HCT116 (cell line): ENCODE results near the gene CAPN9. TPM values are rescaled to one million over a fixed set of nuclear protein-coding genes. Genes with fewer than 3 reads are reported as not detected.

Experiments used
- ATAC-seq: fragments of 200-7000 bp; cut with Tn5 transposase; 2 replicates; pipeline ENCODE4 v1.9.1; 2020; ENCODE audit warnings: mild to moderate bottlenecking, moderate library complexity
- BruUV-seq: library from RNA; stranded (reverse); fragments of 400-500 nt; replicated peaks from 2 replicates; lab custom pipeline; 2021; lab: Mats Ljungman, UMichigan
- CTCF ChIA-PET: fragments of 300-600 bp; sonication (Branson Sonifier 250); formaldehyde crosslinking; loops from one replicate; lab custom pipeline; 2021; ENCODE audit warnings: antibody characterized with exemption; lab: Charles Lee
- POLR2A ChIA-PET: fragments of 300-600, 350-600 bp; sonication (Branson Sonifier 250); formaldehyde crosslinking; loops from one replicate; lab custom pipeline; 2021; ENCODE audit warnings: antibody characterized with exemption; lab: Charles Lee
- RAD21 ChIA-PET, 2 experiments: fragments of 300-600 bp; sonication (Branson Sonifier 250); formaldehyde crosslinking; loops; one replicate each; lab custom pipeline; 2023; ENCODE audit warnings: low total read pairs in 2 of 2; ENCODE audit not compliant: uncharacterized antibody in 2 of 2, unreplicated experiment in 2 of 2, low non-redundant PET in 1 of 2; lab: Charles Lee
- DNase-seq: peaks from one replicate; pipeline ENCODE4 v3.0.0-alpha.2; 2010; ENCODE audit warnings: low read depth, low spot score
- H2AFZ ChIP-seq: fragments of 200-600 bp; shearing (Covaris generic), sonication (generic); 2 replicates; pipeline ENCODE4 v1.6.1; 2017; ENCODE audit warnings: low read depth, mixed run types, mixed read lengths, antibody characterized with exemption, low read length; ENCODE audit not compliant: poor library complexity, severe bottlenecking
- H3K27ac ChIP-seq: 2 replicates; pipeline ENCODE4 v1.5.1; 2012; ENCODE audit warnings: low read depth, low read length
- H3K27me3 ChIP-seq: fragments of 200-600 bp; sonication (generic); 2 replicates; pipeline ENCODE4 v1.6.1; 2016; ENCODE audit warnings: mixed run types, low read length, mixed read lengths; ENCODE audit not compliant: insufficient read depth
- H3K36me3 ChIP-seq, 2 experiments: fragments of 200-500 bp in 1 of 2; fragments of 200-600 bp in 1 of 2; sonication (Bioruptor generic) in 1 of 2; sonication (generic) in 1 of 2; 2 replicates each; pipeline versions ENCODE4 v1.5.1 to v1.6.1; 2014 to 2016; ENCODE audit warnings: low read length in 2 of 2, inconsistent platforms in 1 of 2, mixed read lengths in 1 of 2, mixed run types in 1 of 2; ENCODE audit not compliant: insufficient read depth in 2 of 2, control insufficient read depth in 1 of 2
- H3K4me1 ChIP-seq, 2 experiments: fragments of 200-600 bp in 1 of 2; sonication (generic) in 1 of 2; 2 replicates each; pipeline versions ENCODE4 v1.5.1 to v1.6.1; 2012 to 2017; ENCODE audit warnings: low read length in 2 of 2, inconsistent platforms in 1 of 2, mild to moderate bottlenecking in 1 of 2, mixed read lengths in 1 of 2, mixed run types in 1 of 2, moderate library complexity in 1 of 2; ENCODE audit not compliant: insufficient read depth in 2 of 2, control insufficient read depth in 1 of 2
- H3K4me2 ChIP-seq: fragments of 200-600 bp; sonication (generic); 2 replicates; pipeline ENCODE4 v1.6.1; 2017; ENCODE audit warnings: mixed run types, low read length, mixed read lengths
- H3K4me3 ChIP-seq, 2 experiments: fragments of 200-600 bp in 1 of 2; sonication (generic) in 1 of 2; replicated peaks in 1 of 2; 2 replicates each; pipeline ENCODE4 v1.5.1; 2011 to 2016; ENCODE audit warnings: low read length in 2 of 2, control low read depth in 1 of 2, low read depth in 1 of 2, mild to moderate bottlenecking in 1 of 2, mixed read lengths in 1 of 2, mixed run types in 1 of 2
- H3K79me2 ChIP-seq: fragments of 200-600 bp; sonication (generic); 2 replicates; pipeline ENCODE4 v1.6.1; 2017; ENCODE audit warnings: mild to moderate bottlenecking, mixed run types, low read length, moderate library complexity, mixed read lengths; ENCODE audit not compliant: insufficient read depth
- H3K9ac ChIP-seq: fragments of 200-600 bp; sonication (generic); 2 replicates; pipeline ENCODE4 v1.6.1; 2016; ENCODE audit warnings: low read length, mixed read lengths
- H3K9me2 ChIP-seq: fragments of 200-600 bp; sonication (generic), shearing (Covaris generic); 2 replicates; pipeline ENCODE4 v1.6.1; 2017; ENCODE audit warnings: mixed run types, mild to moderate bottlenecking, moderate library complexity; ENCODE audit not compliant: insufficient read depth
- H3K9me3 ChIP-seq, 2 experiments: fragments of 200-500 bp in 1 of 2; fragments of 200-600 bp in 1 of 2; sonication (Bioruptor generic) in 1 of 2; sonication (generic) in 1 of 2; 2 replicates each; pipeline ENCODE4 v1.6.1; 2014 to 2017; ENCODE audit warnings: low read length in 2 of 2, mixed read lengths in 2 of 2, inconsistent platforms in 1 of 2, low read depth in 1 of 2, mild to moderate bottlenecking in 1 of 2, mixed run types in 1 of 2, moderate library complexity in 1 of 2; ENCODE audit not compliant: control insufficient read depth in 1 of 2, insufficient read depth in 1 of 2
- H4K20me1 ChIP-seq: fragments of 200-600 bp; sonication (generic), shearing (Covaris generic); 2 replicates; pipeline ENCODE4 v1.6.1; 2017; ENCODE audit warnings: mixed run types, mild to moderate bottlenecking, moderate library complexity; ENCODE audit not compliant: insufficient read depth
- ATF3 ChIP-seq: IDR thresholded peaks from 2 replicates; pipeline ENCODE4 v1.6.1; 2012
- CEBPB ChIP-seq: IDR thresholded peaks from 2 replicates; pipeline ENCODE4 v1.6.1; 2012; ENCODE audit warnings: low read depth
- EGR1 ChIP-seq: IDR thresholded peaks from 2 replicates; pipeline ENCODE4 v1.6.1; 2012; ENCODE audit warnings: low read depth
- FOSL1 ChIP-seq: IDR thresholded peaks from 2 replicates; pipeline ENCODE4 v1.6.1; 2012; ENCODE audit warnings: low read depth
- POLR2AphosphoS5 ChIP-seq: IDR thresholded peaks from 2 replicates; pipeline ENCODE4 v1.6.1; 2011; ENCODE audit warnings: mild to moderate bottlenecking, low read depth, low read length, moderate library complexity
- SP1 ChIP-seq: IDR thresholded peaks from 2 replicates; pipeline ENCODE4 v1.6.1; 2012; ENCODE audit warnings: low read depth
- TCF7L2 ChIP-seq: IDR thresholded peaks from 2 replicates; pipeline ENCODE4 v1.7.0; 2011; ENCODE audit warnings: borderline replicate concordance, inconsistent platforms; ENCODE audit not compliant: insufficient read depth, insufficient read length; ENCODE audit errors: extremely low read depth
- YY1 ChIP-seq: IDR thresholded peaks from 2 replicates; pipeline ENCODE4 v1.6.1; 2011; ENCODE audit warnings: low read length, low read depth, moderate library complexity, mild to moderate bottlenecking; ENCODE audit not compliant: insufficient replicate concordance; ENCODE audit errors: extremely low read depth
- ZFX ChIP-seq: fragments of 450-650 bp; IDR thresholded peaks from 2 replicates; pipeline ENCODE4 v1.6.1; 2017
- intact Hi-C: fragments of 100-400 bp; cut with micrococcal nuclease; formaldehyde crosslinking; loops from 2 replicates; pipeline ENCODE4 v1.10.0; 2022
- total RNA-seq: library from RNA; stranded (reverse); gene quantifications from one replicate; pipeline ENCODE4 v1.2.1, GENCODE V29; 2021; ENCODE audit not compliant: unreplicated experiment
- TF ChIP-seq, protein P1 (sequence below): IDR thresholded peaks from 2 replicates; pipeline ENCODE4 v1.6.1; 2012
- TF ChIP-seq, protein P2 (sequence below): IDR thresholded peaks from 2 replicates; pipeline ENCODE4 v1.6.1; 2012; ENCODE audit warnings: low read depth

Gene CAPN9
- total RNA-seq, 1 experiment from 2014 or later = not detected

DNA sequence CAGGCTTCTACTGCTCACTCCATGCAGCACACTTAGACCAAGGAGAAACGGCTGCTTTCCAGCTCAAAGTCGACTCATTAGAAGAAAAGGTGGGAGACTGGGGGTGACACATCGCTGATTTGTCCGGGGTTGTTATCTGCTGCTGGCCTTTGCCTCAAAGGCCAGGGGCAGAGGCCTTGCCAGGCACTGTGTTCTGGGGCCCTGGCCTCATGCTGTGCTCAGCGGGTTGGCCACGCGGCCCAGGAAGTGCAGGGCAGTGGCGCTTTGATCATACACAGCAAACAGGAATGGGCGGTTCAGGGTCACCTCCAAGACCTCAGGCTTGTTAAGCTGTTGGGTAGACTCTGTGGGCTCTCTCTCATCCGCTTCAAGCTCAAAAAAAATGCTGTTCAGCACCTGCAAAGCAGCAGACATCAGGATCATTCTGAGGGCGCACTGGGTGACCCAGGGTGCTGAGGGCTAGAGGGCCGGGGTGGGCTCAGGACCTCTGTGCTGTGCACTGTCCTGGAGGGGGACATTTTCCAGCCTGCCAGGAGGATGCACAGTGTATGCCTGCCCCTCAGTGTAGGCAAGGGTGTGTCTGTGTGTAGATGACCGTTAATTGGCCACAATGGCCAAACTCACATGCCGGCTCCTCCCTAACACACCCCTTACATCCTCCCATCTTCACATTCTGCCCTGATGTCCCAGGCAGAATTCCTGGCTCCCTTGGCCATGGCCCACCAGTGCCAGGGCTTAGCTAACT, 44.1 kb upstream of the CAPN9 start:
- H4K20me1 ChIP-seq = no peaks in the 10 kb centered on the region
- no peak overlapping the region for H3K4me3 ChIP-seq
- H3K79me2 ChIP-seq = no peaks in the 10 kb centered on the region
- ChIA-PET RAD21 (no interaction called here), CTCF (no interaction called here), POLR2A (no interaction called here)
- TF ChIP-seq TCF7L2 (peak; percentile 96), POLR2AphosphoS5 (no peak), ATF3 (no peak)
- TF ChIP-seq, protein P1, sequence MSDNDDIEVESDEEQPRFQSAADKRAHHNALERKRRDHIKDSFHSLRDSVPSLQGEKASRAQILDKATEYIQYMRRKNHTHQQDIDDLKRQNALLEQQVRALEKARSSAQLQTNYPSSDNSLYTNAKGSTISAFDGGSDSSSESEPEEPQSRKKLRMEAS = peak; percentile 68
- H2AFZ ChIP-seq = no peak overlapping the region
- no TSS peak for BruUV-seq
- H3K4me1 ChIP-seq = peaks cover 14 to 16% of the 10 kb centered on the region in 2 experiments
- no peak for DNase-seq
- intact Hi-C loops = no loop called here
- peaks cover 4% of the 10 kb centered on the region; the same call in 1 of the 2 replicates for H3K27me3 ChIP-seq
- H3K36me3 ChIP-seq = no peaks in the 10 kb centered on the region
- peak overlapping the region; percentile 36 for H3K4me2 ChIP-seq
- H3K9me2 ChIP-seq = no peaks in the 10 kb centered on the region
- ATAC-seq = peak; percentile 80
- H3K9ac ChIP-seq = no peak overlapping the region
- H3K9me3 ChIP-seq = no peaks in the 10 kb centered on the region
- peak overlapping the region; percentile 24; the same call in 1 of the 2 replicates for H3K27ac ChIP-seq

DNA sequence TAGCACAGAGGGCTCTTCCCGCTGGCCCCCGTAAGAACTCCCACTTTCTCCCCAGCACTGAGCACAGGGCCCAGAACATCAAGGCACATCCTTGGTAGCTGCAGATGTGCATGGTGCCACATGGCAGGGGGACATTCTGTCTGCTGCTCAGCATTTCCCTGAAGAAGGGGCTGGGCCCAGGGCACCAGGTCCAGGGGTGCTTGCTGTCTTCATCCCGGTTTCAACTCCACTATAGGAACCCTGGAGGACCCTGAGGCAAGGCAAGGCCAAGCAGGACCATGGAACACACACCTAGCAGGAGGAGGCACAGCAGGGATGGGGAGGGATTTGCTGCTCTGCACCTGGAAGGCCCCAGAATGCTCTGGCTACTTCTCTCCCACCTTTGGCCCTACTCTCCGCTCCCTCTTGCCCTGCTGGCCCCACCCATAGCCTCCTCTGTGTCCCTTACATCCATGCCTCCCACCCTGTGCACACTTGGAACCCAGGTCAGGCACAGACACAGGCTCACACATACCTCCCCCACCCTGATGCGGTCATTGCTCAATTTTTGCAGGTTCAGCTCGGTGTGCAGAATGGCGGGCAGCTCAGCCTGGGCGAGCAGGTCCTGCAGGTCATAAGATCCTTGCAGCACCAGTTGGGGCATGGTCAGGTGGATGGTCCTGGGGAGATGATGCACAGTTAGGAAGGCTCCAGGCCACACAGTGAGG, 43.4 kb upstream of the CAPN9 start:
- Histone ChIP-seq H3K27ac (no peak overlapping the region), H3K36me3 (no peaks in the 10 kb centered on the region), H4K20me1 (no peaks in the 10 kb centered on the region), H3K27me3 (peaks cover 4% of the 10 kb centered on the region; the same call in 1 of the 2 replicates), H3K4me3 (no peak overlapping the region), H3K79me2 (no peaks in the 10 kb centered on the region), H3K9ac (no peak overlapping the region), H3K9me2 (no peaks in the 10 kb centered on the region), H3K9me3 (no peaks in the 10 kb centered on the region), H2AFZ (no peak overlapping the region), H3K4me2 (0 out of 2 replicates have a peak overlapping the region, but pooled peaks have one; percentile 36), H3K4me1 (peaks cover 14 to 16% of the 10 kb centered on the region in 2 experiments)
- POLR2A ChIA-PET = no interaction called here
- DNase-seq (no peak), ATAC-seq (no peak; the same call in 1 of the 2 replicates)
- BruUV-seq = no TSS peak
- RAD21 ChIA-PET = no interaction called here
- CTCF ChIA-PET = no interaction called here
- intact Hi-C loops = no loop called here
- TF ChIP-seq CEBPB (no peak), SP1 (no peak), ATF3 (no peak), YY1 (no peak), EGR1 (no peak), POLR2AphosphoS5 (no peak), FOSL1 (no peak), ZFX (no peak)
- TF ChIP-seq, protein P2, sequence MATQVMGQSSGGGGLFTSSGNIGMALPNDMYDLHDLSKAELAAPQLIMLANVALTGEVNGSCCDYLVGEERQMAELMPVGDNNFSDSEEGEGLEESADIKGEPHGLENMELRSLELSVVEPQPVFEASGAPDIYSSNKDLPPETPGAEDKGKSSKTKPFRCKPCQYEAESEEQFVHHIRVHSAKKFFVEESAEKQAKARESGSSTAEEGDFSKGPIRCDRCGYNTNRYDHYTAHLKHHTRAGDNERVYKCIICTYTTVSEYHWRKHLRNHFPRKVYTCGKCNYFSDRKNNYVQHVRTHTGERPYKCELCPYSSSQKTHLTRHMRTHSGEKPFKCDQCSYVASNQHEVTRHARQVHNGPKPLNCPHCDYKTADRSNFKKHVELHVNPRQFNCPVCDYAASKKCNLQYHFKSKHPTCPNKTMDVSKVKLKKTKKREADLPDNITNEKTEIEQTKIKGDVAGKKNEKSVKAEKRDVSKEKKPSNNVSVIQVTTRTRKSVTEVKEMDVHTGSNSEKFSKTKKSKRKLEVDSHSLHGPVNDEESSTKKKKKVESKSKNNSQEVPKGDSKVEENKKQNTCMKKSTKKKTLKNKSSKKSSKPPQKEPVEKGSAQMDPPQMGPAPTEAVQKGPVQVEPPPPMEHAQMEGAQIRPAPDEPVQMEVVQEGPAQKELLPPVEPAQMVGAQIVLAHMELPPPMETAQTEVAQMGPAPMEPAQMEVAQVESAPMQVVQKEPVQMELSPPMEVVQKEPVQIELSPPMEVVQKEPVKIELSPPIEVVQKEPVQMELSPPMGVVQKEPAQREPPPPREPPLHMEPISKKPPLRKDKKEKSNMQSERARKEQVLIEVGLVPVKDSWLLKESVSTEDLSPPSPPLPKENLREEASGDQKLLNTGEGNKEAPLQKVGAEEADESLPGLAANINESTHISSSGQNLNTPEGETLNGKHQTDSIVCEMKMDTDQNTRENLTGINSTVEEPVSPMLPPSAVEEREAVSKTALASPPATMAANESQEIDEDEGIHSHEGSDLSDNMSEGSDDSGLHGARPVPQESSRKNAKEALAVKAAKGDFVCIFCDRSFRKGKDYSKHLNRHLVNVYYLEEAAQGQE = no peak
